NCI-H2029 (cell line): ENCODE data around the gene VWA7.

ENCODE experiments used
- DNase-seq: peaks from one replicate; lab custom pipeline; 2025; lab: John Stamatoyannopoulos, UW

Gene VWA7

DNA sequence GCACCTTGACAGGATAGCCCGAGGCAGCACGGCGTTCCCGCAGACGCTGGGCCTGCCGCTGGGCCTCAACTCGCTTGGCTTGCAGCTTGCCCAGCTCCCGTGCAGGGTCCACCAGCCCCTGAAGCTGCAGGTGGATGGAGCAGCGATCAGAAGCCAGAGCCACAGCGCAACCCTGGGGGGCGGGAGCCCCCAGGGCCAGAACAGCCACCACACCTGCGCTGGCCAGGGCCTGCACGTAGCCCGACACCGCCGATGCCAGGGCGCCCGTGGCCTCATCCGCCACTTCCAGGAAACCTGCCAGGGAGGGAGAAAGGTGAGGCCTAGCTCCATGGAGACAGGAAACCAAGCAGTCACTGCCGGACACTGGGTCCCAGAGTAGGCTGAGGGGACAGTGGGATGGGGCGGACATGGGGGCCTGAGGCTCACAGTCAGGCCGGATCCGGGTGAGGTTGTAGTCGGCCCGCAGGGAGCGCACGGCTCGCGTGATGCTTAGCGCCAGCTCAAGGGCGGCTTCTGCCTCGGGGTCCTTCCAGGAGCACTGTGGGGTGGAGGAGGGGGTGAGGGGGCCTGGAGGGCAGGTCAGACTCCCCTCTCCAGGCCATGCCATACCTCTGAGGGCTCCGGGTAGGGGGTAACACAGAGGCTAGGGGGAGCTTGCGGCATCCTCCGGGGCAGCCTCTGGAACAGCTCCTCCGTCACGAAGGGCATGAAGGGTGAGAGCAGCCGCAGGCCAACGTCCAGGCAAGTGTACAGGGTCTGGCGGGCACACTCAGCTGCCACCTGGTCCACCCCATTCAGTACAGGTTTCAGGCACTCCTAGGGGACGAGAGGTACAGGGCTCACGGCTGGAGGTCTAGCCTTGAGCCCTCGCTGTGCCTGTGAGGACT is 2.1 kb upstream of the VWA7 start:
- no peak for DNase-seq

GRCh38 chr6:31778193-31778592 is 1.1 kb upstream of the VWA7 start:
- no peak for DNase-seq

DNA sequence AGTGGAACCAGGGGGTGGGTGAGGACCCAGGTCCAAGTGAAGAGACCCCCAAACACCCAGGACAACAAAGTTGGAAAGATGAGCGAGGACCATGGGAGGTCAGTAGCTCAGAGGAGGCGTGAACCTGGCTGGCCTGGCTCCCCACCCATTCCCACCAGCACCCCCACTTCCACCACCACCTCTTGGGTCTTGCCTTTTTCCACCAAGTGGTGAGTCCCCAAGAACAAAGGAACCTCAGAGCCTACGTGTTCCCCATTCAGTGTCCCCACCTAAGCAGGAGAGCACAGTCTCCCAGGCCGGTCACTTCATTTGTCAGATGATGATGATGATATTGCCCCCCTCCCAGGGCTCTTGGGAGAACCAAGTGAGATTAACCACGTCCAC is 531 bp upstream of the VWA7 start:
- DNase-seq = no peak

GRCh38 chr6:31776485-31776988 is 591 bp downstream of the VWA7 start:
- DNase-seq = peak; percentile 63

DNA sequence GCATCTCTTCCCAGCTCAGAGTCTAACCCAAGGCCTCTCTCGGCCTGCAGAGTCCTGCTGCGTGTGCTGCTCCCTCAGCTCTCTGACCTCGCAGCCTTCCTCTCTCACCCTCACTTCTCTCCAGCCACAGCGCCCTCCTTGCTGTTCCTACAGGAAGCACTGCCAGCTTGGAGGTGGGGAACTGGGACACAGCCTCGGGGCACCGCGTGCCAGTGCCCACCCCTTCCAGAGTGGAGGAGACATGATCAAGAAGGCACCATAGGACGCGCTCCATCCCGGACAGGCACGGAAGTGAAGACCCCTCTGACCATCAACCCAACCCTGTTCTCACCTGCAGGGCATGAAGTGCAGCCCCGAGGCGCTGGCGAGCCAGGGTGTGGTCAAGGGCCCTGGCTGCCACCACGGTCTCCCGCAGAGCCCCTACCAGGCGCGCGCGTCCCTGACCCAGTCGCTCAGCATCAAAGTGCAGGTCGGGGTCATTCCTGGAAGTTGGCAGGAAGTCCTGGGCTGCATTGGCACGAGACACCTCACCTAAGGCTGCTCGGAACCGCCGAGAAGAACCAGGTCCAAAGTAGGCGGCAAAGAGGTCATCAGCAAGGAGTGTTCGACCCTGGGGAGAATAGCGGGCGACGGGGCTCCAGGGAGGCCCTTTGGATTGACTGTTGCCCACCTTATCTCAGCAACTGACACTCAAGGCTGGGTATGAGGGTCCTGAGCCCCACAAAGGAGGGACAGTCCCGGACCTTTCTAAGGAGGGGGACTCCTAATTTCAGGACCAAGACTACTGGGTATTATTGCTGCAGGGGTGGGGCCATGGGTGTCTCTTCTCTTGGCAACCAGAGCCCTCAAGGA is 1.3 kb downstream of the VWA7 start:
- no peak for DNase-seq

DNA sequence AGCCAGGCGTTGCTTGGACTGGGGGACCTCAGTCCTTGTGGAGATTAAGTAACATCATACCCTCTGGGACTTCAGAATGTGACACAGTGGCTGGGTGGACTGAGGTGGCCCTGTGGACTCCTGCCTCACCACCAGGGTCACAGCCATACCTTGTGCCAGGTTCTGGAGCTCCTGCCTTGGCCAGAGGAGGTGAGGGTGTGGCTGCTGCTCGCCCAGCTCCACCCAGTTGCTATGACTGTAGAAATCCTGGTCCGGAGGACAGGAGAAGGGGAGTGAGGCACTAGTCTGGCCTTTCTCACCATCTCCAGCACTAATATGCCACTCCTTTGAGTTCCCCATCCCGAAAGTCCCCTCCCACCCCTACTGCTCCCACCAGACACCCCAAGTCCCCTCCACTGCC is 1.9 kb downstream of the VWA7 start:
- DNase-seq = no peak

GRCh38 chr6:31771992-31772358 is 5.2 kb downstream of the VWA7 start:
- no peak for DNase-seq

DNA sequence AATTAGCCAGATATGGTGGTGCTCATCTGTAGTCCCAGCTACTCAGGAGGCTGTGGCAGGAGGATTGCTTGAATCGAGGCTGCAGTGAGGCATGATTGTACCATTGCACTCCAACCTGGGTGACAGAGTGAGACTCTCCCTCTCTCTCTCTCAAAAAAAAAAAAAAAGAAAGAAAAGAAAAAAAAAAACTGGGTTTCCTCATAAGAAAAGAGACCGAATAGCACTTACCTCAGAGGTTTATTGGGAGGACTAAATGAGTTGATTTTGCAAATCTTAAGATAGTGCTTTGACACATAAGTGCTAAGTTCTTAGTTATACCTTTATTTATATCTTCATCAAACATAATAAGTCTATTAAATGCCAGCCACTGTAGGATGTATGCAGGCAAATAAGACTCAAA is 6.3 kb downstream of the VWA7 start:
- DNase-seq = no peak

DNA sequence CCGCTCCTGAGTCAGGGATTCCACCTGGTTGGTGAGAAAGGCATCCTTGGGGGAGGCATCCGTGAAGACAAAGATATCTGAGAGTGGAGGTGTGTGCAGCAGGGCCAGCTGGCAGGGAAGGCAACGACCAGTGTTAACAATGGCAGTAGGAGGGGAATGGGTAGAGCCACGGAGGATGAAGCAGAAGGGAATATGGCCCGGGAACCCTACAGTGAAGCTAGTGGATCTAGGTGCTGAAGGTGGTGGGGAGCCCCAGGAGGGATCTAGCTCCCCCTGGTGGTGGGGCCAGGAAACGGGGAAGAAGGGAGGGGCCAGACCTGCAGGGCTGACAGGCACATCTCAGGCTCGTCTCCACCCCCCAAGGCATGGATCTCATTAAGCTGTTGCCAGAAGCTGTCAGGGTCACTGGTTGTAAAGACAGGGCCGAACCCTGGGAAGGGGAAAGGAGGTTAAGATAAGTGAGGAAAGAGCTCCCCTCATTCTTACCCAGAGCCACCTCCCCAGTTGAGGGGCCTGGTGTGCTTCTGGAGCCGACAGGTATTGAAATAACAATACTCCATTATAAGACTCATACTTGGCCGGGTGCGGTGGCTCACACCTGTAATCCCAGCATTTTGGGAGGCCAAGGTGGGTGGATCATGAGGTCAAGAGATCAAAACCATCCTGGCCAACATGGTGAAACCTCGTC is 7.3 kb downstream of the VWA7 start:
- peak; percentile 64 for DNase-seq

GRCh38 chr6:31768363-31769257 is 8.5 kb downstream of the VWA7 start:
- DNase-seq = no peak

DNA sequence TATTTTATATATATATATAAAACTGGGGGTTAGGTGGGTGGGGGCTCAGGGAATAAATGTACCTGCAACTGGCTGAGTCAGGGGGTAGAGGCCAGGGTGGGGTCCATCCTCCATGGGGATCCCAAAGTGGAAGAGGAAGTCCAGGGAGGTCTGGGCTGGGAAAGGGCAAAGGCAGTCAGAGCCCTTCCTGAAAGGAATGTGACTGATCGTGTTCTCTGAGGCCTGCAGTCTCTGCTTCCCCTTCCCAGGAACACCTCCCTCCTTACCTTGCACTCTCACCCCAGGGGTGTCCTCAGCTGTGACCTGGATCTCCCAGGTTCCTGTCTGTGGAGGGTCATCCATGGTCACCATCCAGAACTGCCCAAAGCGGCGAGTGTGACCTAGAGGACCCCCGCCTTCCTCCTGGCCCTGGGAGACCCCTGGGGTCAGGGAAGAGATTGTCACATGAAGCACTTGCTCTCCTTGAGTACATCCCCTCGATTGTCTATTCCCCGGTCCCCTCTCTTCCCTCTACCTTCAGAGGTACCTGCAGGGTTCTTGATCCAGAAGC is 10.0 kb downstream of the VWA7 start:
- DNase-seq = no peak

DNA sequence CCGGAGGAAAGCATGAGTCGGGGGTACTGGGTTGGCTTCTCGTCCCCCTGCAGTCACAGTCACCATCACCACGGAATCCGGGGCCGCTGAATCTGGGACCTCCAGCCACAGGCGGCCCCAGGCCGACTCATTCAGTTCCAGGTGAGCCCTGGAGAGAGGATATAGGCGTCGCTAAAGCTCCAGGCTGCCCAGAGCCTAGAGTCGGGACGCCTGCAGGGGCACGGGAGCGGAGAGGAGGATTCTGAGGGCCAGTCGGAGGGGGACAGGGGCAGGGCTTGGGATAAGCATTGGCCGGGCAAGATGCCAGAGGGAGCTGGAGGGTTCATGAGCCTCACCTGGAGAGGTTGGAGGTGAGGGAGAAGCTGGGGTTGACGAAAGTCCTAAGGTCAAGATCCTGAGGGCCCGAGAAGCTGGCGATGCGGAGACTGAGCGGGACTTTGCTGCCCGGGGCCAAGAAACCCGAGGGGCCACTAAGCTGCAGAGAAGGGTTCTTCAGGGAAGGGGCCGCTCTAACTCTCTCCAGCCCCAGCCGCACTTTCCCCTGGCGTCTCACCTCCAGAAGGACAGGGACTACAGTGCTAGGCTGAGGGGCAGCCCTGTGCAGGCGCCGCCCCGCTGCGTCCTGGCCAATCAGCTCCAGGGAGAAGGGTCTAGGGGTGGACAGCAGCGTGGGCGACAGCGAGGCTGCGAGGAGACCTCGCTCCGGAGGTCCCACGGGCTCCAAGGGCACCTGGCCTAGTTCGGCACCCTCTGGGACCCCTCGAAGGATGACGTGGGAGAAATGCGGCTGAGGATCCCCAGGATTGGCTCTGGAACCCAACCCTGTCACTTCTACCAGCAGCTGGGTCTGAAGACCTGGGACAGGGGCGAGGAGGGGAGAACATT is 11.0 kb downstream of the VWA7 start:
- DNase-seq = no peak

GRCh38 chr6:31765559-31765909 is 11.6 kb downstream of the VWA7 start:
- DNase-seq = no peak

DNA sequence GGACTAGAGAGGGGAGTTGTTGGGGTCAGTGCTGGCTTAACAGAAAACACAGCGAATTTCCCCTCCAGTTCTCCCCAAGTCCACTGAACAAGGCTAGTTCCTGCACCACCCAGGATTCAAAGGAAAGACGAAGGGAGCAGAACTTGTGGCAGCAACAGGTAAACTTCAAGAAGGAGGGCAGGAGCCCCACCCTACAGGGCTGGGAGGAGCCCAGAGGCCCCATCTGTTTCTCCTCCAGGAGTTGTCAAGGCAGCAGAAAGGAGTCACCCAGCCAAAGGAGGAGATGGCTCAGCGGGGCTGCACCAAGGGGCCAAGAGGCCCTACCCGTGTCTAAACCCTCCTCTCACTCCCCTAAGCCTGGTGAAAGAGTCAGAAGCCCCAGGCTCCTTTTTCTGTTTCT is 12.9 kb downstream of the VWA7 start:
- DNase-seq = no peak

DNA sequence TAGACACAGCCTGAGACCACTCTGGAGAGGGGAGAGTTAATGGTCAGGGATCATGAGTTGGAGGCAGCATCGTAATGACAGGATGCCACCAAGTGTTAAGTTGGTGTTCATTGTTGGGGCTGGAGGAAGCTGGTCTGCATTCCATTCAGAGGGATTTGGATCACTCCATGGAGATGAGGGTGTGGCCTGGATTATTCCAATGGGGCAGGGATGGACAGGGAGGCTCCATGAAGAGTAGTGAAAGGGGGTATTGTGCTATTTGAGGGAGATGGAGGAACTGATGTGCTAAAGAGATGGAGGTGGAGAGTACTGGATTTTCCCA is 13.5 kb downstream of the VWA7 start:
- no peak for DNase-seq

GRCh38 chr6:31762878-31763618 is 14.1 kb downstream of the VWA7 start:
- no peak for DNase-seq

- no peak for DNase-seq
Measured at GRCh38 chr6:31762356-31762755, 14.8 kb downstream of the VWA7 start, which contains the start of gene SAPCD1. SAPCD1 (plus strand) TSS chr6:31762656; CDS start chr6:31763055, 399 bp downstream.

- no peak for DNase-seq
Measured at GRCh38 chr6:31761343-31761742, 15.8 kb downstream of the VWA7 start.

- DNase-seq = no peak
Measured at GRCh38 chr6:31760790-31761189, 16.3 kb downstream of the VWA7 start.

DNA sequence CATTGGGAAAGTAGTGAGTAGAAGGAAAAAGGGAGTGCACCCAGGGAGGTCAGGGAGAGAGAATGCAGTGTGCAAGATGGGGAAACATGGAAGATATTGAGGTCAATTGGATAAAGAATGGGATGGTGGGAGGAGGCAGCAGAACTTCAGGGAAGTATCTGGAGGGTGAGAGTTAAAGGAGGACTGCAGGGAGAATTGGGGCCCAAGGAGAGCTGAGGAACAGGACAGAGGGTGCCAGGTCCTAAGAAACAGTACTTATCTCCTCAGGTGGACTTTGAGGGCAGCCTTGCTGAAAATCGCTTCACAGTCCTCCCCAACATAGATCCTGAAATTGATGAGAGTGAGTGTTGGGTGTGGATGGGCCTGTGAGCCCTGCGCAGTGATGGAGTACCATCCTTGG is 18.8 kb downstream of the VWA7 start:
- no peak for DNase-seq
